Adrenal gland (tissue), 5 donors: ENCODE results near the gene LRCH1.

Source experiments
- POLR2A ChIP-seq, 2 donors: fragments of 450-650 bp; IDR thresholded peaks; one replicate each; pipeline ENCODE4 v1.6.1; 2017; ENCODE audit warnings: antibody characterized with exemption in 2 of 2, mild to moderate bottlenecking in 2 of 2, moderate library complexity in 1 of 2
- TF ChIP-seq, protein P1 (sequence below), 6 experiments: fragments of 450-650 bp in 4 of 6; fragments of 200-600 bp in 2 of 6; sonication (generic) in 1 of 6; IDR thresholded peaks; 1 replicate in 5 of 6; 2 replicates in 1 of 6; pipeline versions ENCODE4 v1.5.1 to v1.8.0; 2016 to 2021; ENCODE audit warnings: antibody characterized with exemption in 6 of 6, mild to moderate bottlenecking in 2 of 6, moderate library complexity in 1 of 6
- donor health status: DM: no; HTN: no; CAD: no.

DNA sequence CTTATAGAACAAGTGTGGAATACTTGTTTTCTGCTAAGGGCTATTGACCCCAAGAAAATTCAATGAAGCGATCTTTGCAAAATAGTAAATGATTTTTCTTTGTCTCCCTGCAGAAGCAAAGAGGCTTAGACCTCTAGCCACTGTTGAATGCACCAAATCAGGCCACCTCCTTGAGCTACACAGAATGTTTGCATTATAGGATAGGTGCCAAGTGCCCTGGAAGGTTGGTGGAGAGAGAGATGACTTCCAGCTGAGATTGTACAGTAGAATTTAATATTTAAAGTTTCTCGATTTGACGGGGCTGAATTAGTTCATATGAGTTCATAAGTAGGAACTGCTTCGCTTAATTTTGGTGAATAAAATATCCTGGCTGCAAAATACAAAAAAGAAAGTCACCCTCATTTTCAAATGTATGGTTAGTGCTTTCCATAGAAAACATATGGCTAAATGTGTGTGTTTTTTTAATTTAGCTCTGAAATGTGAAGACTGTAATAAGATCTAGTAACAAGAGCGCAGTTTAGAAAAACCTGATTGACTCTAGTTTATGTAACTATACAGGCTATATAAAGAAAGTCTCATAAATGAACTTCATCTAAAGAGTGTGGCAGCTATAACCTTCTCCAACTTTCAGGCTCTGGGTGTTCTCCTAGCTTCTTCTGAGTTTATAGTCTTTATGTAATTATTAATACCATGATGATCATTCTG lies 41.6 kb downstream of the LRCH1 start:
- TF ChIP-seq POLR2A (IDR thresholded peaks at IDR 0.05), result no peak
- TF ChIP-seq, protein P1, sequence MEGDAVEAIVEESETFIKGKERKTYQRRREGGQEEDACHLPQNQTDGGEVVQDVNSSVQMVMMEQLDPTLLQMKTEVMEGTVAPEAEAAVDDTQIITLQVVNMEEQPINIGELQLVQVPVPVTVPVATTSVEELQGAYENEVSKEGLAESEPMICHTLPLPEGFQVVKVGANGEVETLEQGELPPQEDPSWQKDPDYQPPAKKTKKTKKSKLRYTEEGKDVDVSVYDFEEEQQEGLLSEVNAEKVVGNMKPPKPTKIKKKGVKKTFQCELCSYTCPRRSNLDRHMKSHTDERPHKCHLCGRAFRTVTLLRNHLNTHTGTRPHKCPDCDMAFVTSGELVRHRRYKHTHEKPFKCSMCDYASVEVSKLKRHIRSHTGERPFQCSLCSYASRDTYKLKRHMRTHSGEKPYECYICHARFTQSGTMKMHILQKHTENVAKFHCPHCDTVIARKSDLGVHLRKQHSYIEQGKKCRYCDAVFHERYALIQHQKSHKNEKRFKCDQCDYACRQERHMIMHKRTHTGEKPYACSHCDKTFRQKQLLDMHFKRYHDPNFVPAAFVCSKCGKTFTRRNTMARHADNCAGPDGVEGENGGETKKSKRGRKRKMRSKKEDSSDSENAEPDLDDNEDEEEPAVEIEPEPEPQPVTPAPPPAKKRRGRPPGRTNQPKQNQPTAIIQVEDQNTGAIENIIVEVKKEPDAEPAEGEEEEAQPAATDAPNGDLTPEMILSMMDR (IDR thresholded peaks at IDR 0.05), result no peak
